Testis (tissue), 3 donors: ENCODE data around the gene ZNF32. TPM values are rescaled to one million over a fixed set of nuclear protein-coding genes. Genes with fewer than 3 reads are reported as not detected.
A peak's percentile ranks its signal among the peaks of the same experiment; 100 is the strongest.

Source experiments
- DNase-seq: peaks from one replicate; pipeline ENCODE4 v3.0.0-alpha.2; 2019
- H3K27ac ChIP-seq, 2 donors: fragments of 200-600 bp; sonication (generic); one replicate each; pipeline ENCODE4 v1.5.1; 2019
- H3K27me3 ChIP-seq: fragments of 200-600 bp; sonication (generic); one replicate; pipeline ENCODE4 v1.5.1; 2019
- H3K36me3 ChIP-seq: fragments of 200-600 bp; sonication (generic); one replicate; pipeline ENCODE4 v1.5.1; 2017; ENCODE audit warnings: low read depth; ENCODE audit errors: missing control alignments
- H3K4me1 ChIP-seq: fragments of 200-600 bp; sonication (generic); one replicate; pipeline ENCODE4 v1.5.1; 2019
- H3K4me3 ChIP-seq, 2 donors: fragments of 200-600 bp; sonication (generic); one replicate each; pipeline ENCODE4 v1.5.1; 2017 to 2019
- H3K9me3 ChIP-seq: fragments of 200-600 bp; sonication (generic); one replicate; pipeline ENCODE4 v1.5.1; 2017
- POLR2A ChIP-seq: fragments of 450-650 bp; IDR thresholded peaks from one replicate; pipeline ENCODE4 v1.6.1; 2017; ENCODE audit warnings: antibody characterized with exemption, mild to moderate bottlenecking, moderate library complexity
- WGBS, 2 donors: methylation state at CpG; one replicate each; pipeline ENCODE4 v1.1.5; 2018; 5-methylcytosine and 5-hydroxymethylcytosine counted together
- intact Hi-C: fragments of 100-400 bp; cut with DNase I; formaldehyde crosslinking; loops from one replicate; pipeline ENCODE4 v1.15.1; 2023; ENCODE audit warnings: low total_unique reads
- polyA plus RNA-seq: library from polyadenylated mRNA; stranded (reverse); fragments of 350-450 nt; fragmentation: Illumina TruSeq; extraction: RNeasy Lipid Tissue Mini Kit (QIAGEN cat#74804); gene quantifications from one replicate; pipeline ENCODE4 v1.2.3, GENCODE V29; 2014; ENCODE audit warnings: low read depth, low replicate concordance; ENCODE audit not compliant: insufficient read depth
- total RNA-seq, 2 donors: library from RNA; depleted of rRNA; stranded (reverse); fragments of >200 nt; gene quantifications; one replicate each; pipeline ENCODE4 v1.2.3, GENCODE V29; 2016
- TF ChIP-seq, protein P1 (sequence below), 3 experiments: fragments of 450-650 bp in 2 of 3; fragments of 200-600 bp in 1 of 3; sonication (generic) in 1 of 3; IDR thresholded peaks; one replicate each; pipeline ENCODE4 v1.5.1; 2016 to 2019; ENCODE audit warnings: antibody characterized with exemption in 3 of 3, mild to moderate bottlenecking in 2 of 3, moderate library complexity in 1 of 3

ZNF32 gene
- total and polyA plus RNA-seq, 3 donors from 2014 or later, result 18.7 to 29.8 (median 22.7) TPM

DNA sequence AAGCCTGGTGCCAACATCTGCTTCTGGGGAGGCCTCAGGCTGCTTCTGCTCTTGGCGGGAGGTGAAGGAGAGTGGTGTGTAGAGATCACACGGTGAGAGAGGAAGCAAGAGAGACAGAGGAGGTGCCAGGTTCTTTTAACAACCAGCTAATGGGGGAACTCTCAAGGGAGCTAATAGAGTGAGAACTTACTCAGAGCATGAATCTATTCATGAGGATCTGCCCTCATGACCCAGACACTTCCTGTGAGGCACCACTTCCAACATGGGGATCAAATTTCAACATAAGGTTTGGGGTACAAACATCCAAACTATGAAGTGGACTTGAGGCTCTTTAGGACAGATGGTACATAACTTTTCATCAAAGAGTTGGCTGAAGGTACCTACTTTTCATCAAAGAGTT lies 5.1 kb upstream of the ZNF32 start:
- TF ChIP-seq, protein P1, sequence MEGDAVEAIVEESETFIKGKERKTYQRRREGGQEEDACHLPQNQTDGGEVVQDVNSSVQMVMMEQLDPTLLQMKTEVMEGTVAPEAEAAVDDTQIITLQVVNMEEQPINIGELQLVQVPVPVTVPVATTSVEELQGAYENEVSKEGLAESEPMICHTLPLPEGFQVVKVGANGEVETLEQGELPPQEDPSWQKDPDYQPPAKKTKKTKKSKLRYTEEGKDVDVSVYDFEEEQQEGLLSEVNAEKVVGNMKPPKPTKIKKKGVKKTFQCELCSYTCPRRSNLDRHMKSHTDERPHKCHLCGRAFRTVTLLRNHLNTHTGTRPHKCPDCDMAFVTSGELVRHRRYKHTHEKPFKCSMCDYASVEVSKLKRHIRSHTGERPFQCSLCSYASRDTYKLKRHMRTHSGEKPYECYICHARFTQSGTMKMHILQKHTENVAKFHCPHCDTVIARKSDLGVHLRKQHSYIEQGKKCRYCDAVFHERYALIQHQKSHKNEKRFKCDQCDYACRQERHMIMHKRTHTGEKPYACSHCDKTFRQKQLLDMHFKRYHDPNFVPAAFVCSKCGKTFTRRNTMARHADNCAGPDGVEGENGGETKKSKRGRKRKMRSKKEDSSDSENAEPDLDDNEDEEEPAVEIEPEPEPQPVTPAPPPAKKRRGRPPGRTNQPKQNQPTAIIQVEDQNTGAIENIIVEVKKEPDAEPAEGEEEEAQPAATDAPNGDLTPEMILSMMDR (IDR thresholded peaks at IDR 0.05), result no peak
- TF ChIP-seq POLR2A, result no peak
- 56 to 74% methylated on average over 2 of the region's 2 CpGs for WGBS, 2 donors
- H3K27me3 ChIP-seq, result no peaks in the 10 kb centered on the region
- H3K4me1 ChIP-seq, result no peaks in the 10 kb centered on the region
- no peak overlapping the region for H3K27ac ChIP-seq
- no peaks in the 10 kb centered on the region for H3K9me3 ChIP-seq
- H3K4me3 ChIP-seq, result no peak overlapping the region
- intact Hi-C loops, result no loop called here
- no peak for DNase-seq
- no peaks in the 10 kb centered on the region for H3K36me3 ChIP-seq

GRCh38 chr10:43649185-43649523 lies 473 bp upstream of the ZNF32 start:
- Histone ChIP-seq H3K36me3 (no peaks in the 10 kb centered on the region), H3K27me3 (no peaks in the 10 kb centered on the region), H3K4me1 (no peaks in the 10 kb centered on the region), H3K27ac (peak overlapping the region; percentile 85 to 90), H3K4me3 (peak overlapping the region; percentile 89 to 93), H3K9me3 (no peaks in the 10 kb centered on the region)
- no peak for TF ChIP-seq POLR2A
- DNase-seq, result no peak
- 10 to 23% methylated on average over 9 to 14 of the region's 14 CpGs for WGBS, 2 donors
- intact Hi-C loops, result no loop called here

DNA sequence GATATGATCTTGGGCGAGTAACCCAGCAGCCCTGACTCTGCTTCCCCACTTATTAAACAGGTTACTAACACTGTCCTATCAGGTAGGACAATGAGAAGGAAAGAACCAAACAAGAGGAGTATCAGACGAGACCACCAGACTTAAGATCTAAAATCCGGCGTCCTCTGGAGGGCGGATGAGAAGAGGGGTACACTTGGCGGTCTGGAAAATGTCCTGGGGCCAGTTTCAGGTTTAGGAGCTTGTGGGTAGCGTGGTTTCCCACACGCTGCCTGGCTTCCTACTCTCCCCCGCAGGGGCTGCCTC lies 635 bp downstream of the ZNF32 start:
- no peaks in the 10 kb centered on the region for H3K27me3 ChIP-seq
- H3K4me1 ChIP-seq, result no peaks in the 10 kb centered on the region
- H3K9me3 ChIP-seq, result no peaks in the 10 kb centered on the region
- H3K4me3 ChIP-seq, result peak overlapping the region; percentile 89 to 93
- no peaks in the 10 kb centered on the region for H3K36me3 ChIP-seq
- intact Hi-C loops, result no loop called here
- no peak for TF ChIP-seq POLR2A
- TF ChIP-seq, protein P1 (IDR thresholded peaks at IDR 0.05), result no peak
- H3K27ac ChIP-seq, result peak overlapping the region; percentile 85 to 90
- no peak for DNase-seq
- WGBS, 2 donors, result 20 to 32% methylated on average over 8 to 9 of the region's 9 CpGs

GRCh38 chr10:43647576-43647975 lies 1.1 kb downstream of the ZNF32 start:
- Histone ChIP-seq H3K9me3 (no peaks in the 10 kb centered on the region), H3K27ac (no peak overlapping the region), H3K4me1 (no peaks in the 10 kb centered on the region), H3K27me3 (no peaks in the 10 kb centered on the region), H3K36me3 (no peaks in the 10 kb centered on the region), H3K4me3 (peak overlapping the region in 1 of 2 donors; percentile 93)
- WGBS, 2 donors, result 64 to 81% methylated on average over 6 of the region's 6 CpGs
- DNase-seq, result no peak
- TF ChIP-seq POLR2A, result no peak
- TF ChIP-seq, protein P1 (IDR thresholded peaks at IDR 0.05), result no peak
- intact Hi-C loops, result no loop called here

- H3K36me3 ChIP-seq, result no peaks in the 10 kb centered on the region
- H3K9me3 ChIP-seq, result peaks cover 3% of the 10 kb centered on the region
- no peak overlapping the region for H3K4me3 ChIP-seq
- no peaks in the 10 kb centered on the region for H3K27me3 ChIP-seq
- no peaks in the 10 kb centered on the region for H3K4me1 ChIP-seq
- no peak for DNase-seq
- H3K27ac ChIP-seq, result no peak overlapping the region
- intact Hi-C loops, result no loop called here
- no peak for TF ChIP-seq POLR2A
- TF ChIP-seq, protein P1 (IDR thresholded peaks at IDR 0.05), result no peak
- 98 to 100% methylated on average over 4 of the region's 4 CpGs for WGBS, 2 donors
Measured at GRCh38 chr10:43645866-43646265, 2.8 kb downstream of the ZNF32 start.
